ENCODE measurements around the gene CD19. TPM values are rescaled to one million over a fixed set of nuclear protein-coding genes. Genes with fewer than 3 reads are reported as not detected.
A peak's percentile ranks its signal among the peaks of the same experiment; 100 is the strongest.
"Not testable (repeated sequence)": the region's sequence is repeated elsewhere in the genome, so short reads cannot be mapped to it uniquely, and the experiment has no call there.

CD19 gene
- total RNA-seq, 2 experiments from 2014 or later: 1.1 to 1.3 TPM

DNA sequence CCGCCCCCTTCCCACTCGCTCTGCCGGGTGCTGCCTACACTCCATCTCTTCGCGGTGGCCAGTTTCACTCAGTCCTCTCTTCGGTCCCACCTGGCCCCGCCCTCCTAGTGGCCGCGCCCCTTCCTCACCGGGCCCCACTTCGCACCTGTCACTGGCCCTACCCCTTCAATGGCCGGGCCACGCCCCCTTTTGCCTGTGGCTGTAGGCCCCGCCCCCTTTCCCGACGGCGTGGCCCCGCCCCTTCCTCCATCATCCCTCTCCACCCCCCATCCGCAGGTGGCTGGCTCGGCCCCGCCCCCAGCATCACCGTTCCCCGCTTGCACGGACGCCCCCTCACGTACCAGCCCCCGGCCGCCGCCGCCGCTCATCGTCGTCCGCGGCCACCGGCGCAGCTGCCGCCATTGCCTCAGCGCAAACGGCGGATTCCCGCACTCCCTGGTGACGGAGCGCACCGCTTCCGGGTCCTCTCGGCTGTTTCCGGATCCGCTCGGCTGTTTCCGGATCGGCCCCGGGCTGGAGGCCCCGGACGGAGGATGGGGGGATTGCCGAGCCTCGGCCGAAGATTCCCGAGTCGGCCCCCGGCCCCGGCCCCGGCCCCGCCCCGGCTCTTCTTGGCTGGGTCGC is 6.9 kb upstream of the CD19 start, which contains the start of gene RABEP2:
TSS of gene RABEP2 (minus strand) at position 477 of the 624 bp plus-strand sequence. CDS start at position 402, 75 bp downstream.
- Mint-ChIP-seq H3K4me3 (peak within 1 kb of the TSS; percentile 93), H3K9me3 (no peaks in the 10 kb centered on the region), H3K36me3 (ENCODE audit: low read depth) (peaks cover 6% of the 10 kb centered on the region), H3K4me1 (ENCODE audit: low read depth) (peaks cover 15% of the 10 kb centered on the region), H3K27me3 (no peaks in the 10 kb centered on the region), H3K27ac (peak within 1 kb of the TSS; percentile 97)
- TF ChIP-seq, protein P1, sequence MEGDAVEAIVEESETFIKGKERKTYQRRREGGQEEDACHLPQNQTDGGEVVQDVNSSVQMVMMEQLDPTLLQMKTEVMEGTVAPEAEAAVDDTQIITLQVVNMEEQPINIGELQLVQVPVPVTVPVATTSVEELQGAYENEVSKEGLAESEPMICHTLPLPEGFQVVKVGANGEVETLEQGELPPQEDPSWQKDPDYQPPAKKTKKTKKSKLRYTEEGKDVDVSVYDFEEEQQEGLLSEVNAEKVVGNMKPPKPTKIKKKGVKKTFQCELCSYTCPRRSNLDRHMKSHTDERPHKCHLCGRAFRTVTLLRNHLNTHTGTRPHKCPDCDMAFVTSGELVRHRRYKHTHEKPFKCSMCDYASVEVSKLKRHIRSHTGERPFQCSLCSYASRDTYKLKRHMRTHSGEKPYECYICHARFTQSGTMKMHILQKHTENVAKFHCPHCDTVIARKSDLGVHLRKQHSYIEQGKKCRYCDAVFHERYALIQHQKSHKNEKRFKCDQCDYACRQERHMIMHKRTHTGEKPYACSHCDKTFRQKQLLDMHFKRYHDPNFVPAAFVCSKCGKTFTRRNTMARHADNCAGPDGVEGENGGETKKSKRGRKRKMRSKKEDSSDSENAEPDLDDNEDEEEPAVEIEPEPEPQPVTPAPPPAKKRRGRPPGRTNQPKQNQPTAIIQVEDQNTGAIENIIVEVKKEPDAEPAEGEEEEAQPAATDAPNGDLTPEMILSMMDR (IDR thresholded peaks at IDR 0.05): no peak
- intact Hi-C loops (cut with micrococcal nuclease): loop anchor here (5.0 kb wide), 1 partner anchor 78 kb away; the partner anchor contains the start of gene TUFM
- ChIA-PET CTCF (interaction anchor here (12.2 kb wide), 1 partner anchor 20 kb away, joined by 87 read pairs; no protein-coding TSS in a partner anchor), POLR2A (interaction anchor here (1.0 to 3.7 kb wide), 9 partner anchors 11 to 102 kb away, joined by 3 to 12 read pairs (median 6); partner anchors contain the start of gene ATXN2L)
- ATAC-seq (peak; percentile 90), DNase-seq (peak; percentile 96)

DNA sequence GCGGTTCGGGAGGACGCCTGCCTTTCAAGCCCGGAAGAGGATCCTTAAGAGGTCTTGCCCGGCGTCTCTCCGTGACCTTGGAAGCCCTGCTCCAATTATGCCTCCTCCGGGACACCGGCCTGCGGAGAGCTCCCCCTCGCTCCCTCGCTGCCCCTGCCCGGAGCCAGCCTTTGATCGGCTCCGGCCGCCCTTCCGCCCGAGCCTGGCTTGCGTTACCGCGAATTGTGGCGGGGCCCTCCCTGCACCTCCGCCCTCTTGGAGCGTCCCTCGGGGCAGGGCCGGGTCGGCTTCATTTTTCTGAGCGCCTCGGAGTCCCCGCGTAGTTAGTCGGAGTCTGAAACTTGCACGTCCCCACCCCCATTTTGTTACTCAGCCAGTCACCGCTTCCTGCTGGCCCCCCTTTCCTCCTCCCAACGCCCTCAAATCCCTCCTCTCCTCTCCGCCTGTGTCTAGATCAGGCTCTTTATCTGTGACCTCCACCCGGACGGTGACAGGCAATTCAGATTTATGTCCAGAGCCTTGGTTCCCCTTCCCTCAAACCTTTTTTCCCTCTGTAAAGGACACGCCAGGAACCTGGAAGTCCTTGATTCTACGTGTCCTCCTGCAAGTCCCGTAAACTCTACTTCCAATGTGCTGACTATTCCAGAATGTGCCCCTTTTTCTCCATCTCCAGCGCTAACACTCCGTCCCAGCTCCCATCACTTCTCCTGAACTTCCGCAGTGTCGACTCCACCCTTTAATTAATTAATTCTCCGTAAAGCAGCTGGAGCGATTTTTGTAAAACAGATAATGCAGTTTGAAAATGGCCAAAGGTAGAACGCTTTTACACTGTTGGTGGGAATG is 6.2 kb upstream of the CD19 start:
- Mint-ChIP-seq H3K4me1 (ENCODE audit: low read depth) (peaks cover 20% of the 10 kb centered on the region), H3K27me3 (no peaks in the 10 kb centered on the region), H3K27ac (peak overlapping the region; percentile 97), H3K36me3 (ENCODE audit: low read depth) (peaks cover 6% of the 10 kb centered on the region), H3K9me3 (no peaks in the 10 kb centered on the region), H3K4me3 (peak overlapping the region; percentile 93)
- POLR2A ChIA-PET: interaction anchor here (0.6 to 3.7 kb wide), 13 partner anchors 11 to 103 kb away, joined by 3 to 12 read pairs (median 5); partner anchors contain the start of genes ATXN2L, SH2B1 and TUFM
- DNase-seq (peak; percentile 94), ATAC-seq (peak; percentile 76)
- intact Hi-C loops (cut with micrococcal nuclease): loop anchor here (5.0 kb wide), 1 partner anchor 78 kb away; the partner anchor contains the start of gene TUFM
- CTCF ChIA-PET: interaction anchor here (1.1 to 12.2 kb wide), 2 partner anchors 20 to 52 kb away, joined by 4 to 87 read pairs; no protein-coding TSS in a partner anchor
- TF ChIP-seq, protein P1 (IDR thresholded peaks at IDR 0.05): no peak

DNA sequence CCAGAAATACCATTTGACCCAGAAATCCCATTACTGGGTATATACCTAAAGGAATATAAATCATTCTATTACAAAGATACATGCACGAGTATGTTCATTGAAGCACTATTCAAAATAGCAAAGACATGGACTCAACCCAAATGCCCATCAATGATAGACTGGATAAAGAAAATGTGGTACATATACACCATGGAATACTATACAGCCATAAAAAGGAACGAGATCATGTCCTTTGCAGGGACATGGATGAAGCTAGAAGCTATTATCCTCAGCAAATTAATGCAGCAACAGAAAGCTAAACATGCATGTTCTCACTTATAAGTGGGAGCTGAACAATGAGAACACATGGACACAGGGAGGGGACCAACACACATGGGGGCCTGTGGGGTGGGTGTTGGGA is 5.5 kb upstream of the CD19 start:
- not testable (repeated sequence) for DNase-seq; ATAC-seq; H3K9me3 Mint-ChIP-seq; H3K36me3 Mint-ChIP-seq (ENCODE audit: low read depth); H3K27me3 Mint-ChIP-seq
- Mint-ChIP-seq H3K4me1 (ENCODE audit: low read depth) (peaks cover 27% of the 10 kb centered on the region), H3K27ac (peak overlapping the region; percentile 97), H3K4me3 (peak overlapping the region; percentile 93)
- intact Hi-C loops (cut with micrococcal nuclease): loop anchor here (5.0 kb wide), 1 partner anchor 79 kb away; the partner anchor contains the start of gene TUFM
- CTCF ChIA-PET: interaction anchor here (0.7 to 12.2 kb wide), 3 partner anchors 10 to 53 kb away, joined by 3 to 87 read pairs (median 4); no protein-coding TSS in a partner anchor
- POLR2A ChIA-PET: interaction anchor here (0.6 to 1.9 kb wide), 8 partner anchors 19 to 104 kb away, joined by 3 to 7 read pairs (median 4); partner anchors contain the start of genes ATXN2L, SH2B1 and TUFM

DNA sequence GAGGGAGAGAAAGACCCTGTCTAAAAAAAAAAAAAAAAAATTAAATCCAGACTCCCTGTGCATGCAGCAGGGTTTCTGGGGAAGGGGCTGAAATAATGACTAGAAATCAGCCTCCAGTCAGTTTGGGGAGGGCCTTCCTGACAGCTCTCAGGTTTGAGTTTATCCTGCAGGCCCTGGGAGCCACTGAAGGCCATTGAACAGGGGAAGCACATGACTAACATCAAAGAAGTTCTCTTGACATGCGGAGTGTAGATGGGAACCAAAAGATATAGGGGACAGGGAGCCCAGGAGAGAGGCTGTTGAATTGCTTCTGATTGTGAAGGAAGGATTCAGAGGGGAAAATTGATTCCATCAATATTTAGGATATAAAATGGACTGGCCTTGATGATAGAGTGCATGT is 4.0 kb upstream of the CD19 start:
- Mint-ChIP-seq H3K4me3 (no peak overlapping the region), H3K4me1 (ENCODE audit: low read depth) (peaks cover 29% of the 10 kb centered on the region), H3K27ac (no peak overlapping the region), H3K9me3 (no peaks in the 10 kb centered on the region), H3K36me3 (ENCODE audit: low read depth) (peaks cover 2% of the 10 kb centered on the region), H3K27me3 (no peaks in the 10 kb centered on the region)
- intact Hi-C loops (cut with micrococcal nuclease): loop anchor here (5.0 kb wide), 1 partner anchor 81 kb away; the partner anchor contains the start of gene TUFM
- no peak for DNase-seq
- no peak for ATAC-seq
- TF ChIP-seq, protein P1 (IDR thresholded peaks at IDR 0.05): no peak
- POLR2A ChIA-PET: interaction anchor here (1.3 to 1.9 kb wide), 2 partner anchors 47 to 63 kb away, joined by 3 to 6 read pairs; no protein-coding TSS in a partner anchor
- CTCF ChIA-PET: interaction anchor here (12.2 kb wide), 1 partner anchor 17 kb away, joined by 87 read pairs; no protein-coding TSS in a partner anchor

DNA sequence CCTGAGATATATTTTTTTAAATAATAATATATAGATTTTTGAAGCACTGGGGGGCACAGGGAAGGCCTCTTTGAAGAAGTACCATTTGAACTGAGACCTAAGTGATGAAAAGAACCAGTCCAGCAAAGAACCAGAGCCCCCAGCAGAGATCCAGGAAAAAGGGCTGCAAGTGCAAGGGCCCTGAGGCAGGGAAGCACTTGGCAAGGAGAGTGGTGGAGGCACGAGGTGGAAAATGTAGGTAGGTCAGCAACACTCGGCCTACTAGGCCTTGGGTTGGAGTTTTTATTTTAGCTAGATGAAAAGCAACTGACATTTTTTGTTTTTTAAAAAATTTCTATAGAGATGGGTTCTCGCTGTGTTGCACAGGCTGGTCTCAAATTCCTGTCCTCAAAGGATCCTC is 1.6 kb upstream of the CD19 start:
- Mint-ChIP-seq H3K9me3 (no peaks in the 10 kb centered on the region), H3K4me3 (no peak overlapping the region)
- POLR2A ChIA-PET: interaction anchor here (0.6 kb wide), 1 partner anchor 776 kb away, joined by 4 read pairs; no protein-coding TSS in a partner anchor

More for the DNA sequence above, 1.6 kb upstream of the CD19 start:
- Mint-ChIP-seq H3K4me1 (ENCODE audit: low read depth) (peaks cover 19% of the 10 kb centered on the region), H3K36me3 (ENCODE audit: low read depth) (no peaks in the 10 kb centered on the region), H3K27me3 (no peaks in the 10 kb centered on the region), H3K27ac (peak overlapping the region; percentile 76)
- intact Hi-C loops (cut with micrococcal nuclease): no loop called here
- ATAC-seq: no peak
- CTCF ChIA-PET: interaction anchor here (12.2 kb wide), 1 partner anchor 15 kb away, joined by 87 read pairs; no protein-coding TSS in a partner anchor
- no peak for DNase-seq
- TF ChIP-seq, protein P1 (IDR thresholded peaks at IDR 0.05): no peak
